Head of caudate nucleus (tissue), 42 donors: Measurements from ENCODE around the gene ASCL4.

ENCODE experiments used
- DNase-seq, 42 donors: peaks; one replicate each; pipeline versions ENCODE4 v3.0.0 to v3.0.0-alpha.2; 2020 to 2021; ENCODE audit warnings: mixed read lengths in 7 of 42
- intact Hi-C: fragments of 100-400 bp; cut with DNase I; formaldehyde crosslinking; loops from one replicate; pipeline ENCODE4 v1.15.0; 2022

The ASCL4 gene

GRCh38 chr12:107817250-107817649 is 42.7 kb downstream of the ASCL4 start:
- no peak for DNase-seq

GRCh38 chr12:107818984-107819383 is 44.5 kb downstream of the ASCL4 start:
- peak in 21 of 42 donors; percentile 1 to 73 (median 27) for DNase-seq
- intact Hi-C loops: no loop called here

More at GRCh38 chr12:107817250-107817649, 42.7 kb downstream of the ASCL4 start:
- intact Hi-C loops: no loop called here

DNA sequence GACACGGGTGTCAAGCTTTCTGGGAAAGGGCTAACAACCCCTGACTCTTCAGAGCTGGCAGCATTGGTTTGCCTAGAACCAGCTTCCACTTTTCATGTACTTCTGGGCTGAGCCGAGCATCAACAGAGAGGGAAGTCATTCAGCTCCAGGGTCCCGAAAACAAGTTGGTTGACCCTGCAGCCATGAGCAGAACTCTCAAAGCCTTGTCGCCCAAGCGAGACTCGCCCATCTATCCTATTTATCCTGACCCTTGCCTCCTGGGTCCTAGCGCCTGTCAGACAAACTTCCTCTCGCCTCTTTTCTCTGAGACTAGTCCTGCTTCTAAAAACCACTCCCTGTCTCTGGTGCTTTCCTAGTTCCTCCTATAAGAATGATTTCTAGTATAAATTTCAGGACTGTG is 47.9 kb downstream of the ASCL4 start:
- intact Hi-C loops: no loop called here
- peak in 4 of 42 donors; percentile 6 to 43 (median 15) for DNase-seq
